Effector memory CD4-positive, alpha-beta T cell (primary cell): Measurements from ENCODE around the gene HCLS1.
"Not testable (repeated sequence)": the region's sequence is repeated elsewhere in the genome, so short reads cannot be mapped to it uniquely, and the experiment has no call there.

Experiments used
- DNase-seq, 3 donors: peaks; one replicate each; pipeline ENCODE4 v3.0.0-alpha.2; 2020
- H3K27ac ChIP-seq: 2 replicates; pipeline ENCODE4 v1.7.0; 2013; ENCODE audit warnings: mild to moderate bottlenecking, low read length, moderate library complexity; ENCODE audit not compliant: insufficient read depth, poor library complexity, severe bottlenecking
- H3K27me3 ChIP-seq: replicated peaks from 2 replicates; pipeline ENCODE4 v1.7.0; 2013; ENCODE audit warnings: mild to moderate bottlenecking, low read length; ENCODE audit not compliant: insufficient read depth, control insufficient read depth, poor library complexity, severe bottlenecking
- H3K36me3 ChIP-seq: 2 replicates; pipeline ENCODE4 v1.7.0; 2013; ENCODE audit warnings: mild to moderate bottlenecking, low read length, moderate library complexity; ENCODE audit not compliant: control insufficient read depth, insufficient read depth
- H3K4me1 ChIP-seq: 2 replicates; pipeline ENCODE4 v1.7.0; 2013; ENCODE audit warnings: low read length, mild to moderate bottlenecking; ENCODE audit not compliant: control insufficient read depth, insufficient read depth, poor library complexity, severe bottlenecking
- H3K4me3 ChIP-seq: 2 replicates; pipeline ENCODE4 v1.7.0; 2013; ENCODE audit warnings: low read length, low read depth, mild to moderate bottlenecking; ENCODE audit not compliant: insufficient read depth, poor library complexity, severe bottlenecking
- H3K9me3 ChIP-seq: 2 replicates; pipeline ENCODE4 v1.7.0; 2013; ENCODE audit warnings: mild to moderate bottlenecking, low read length, moderate library complexity; ENCODE audit not compliant: control insufficient read depth

Gene HCLS1

GRCh38 chr3:121604759-121605158 is 55.9 kb downstream of the HCLS1 start:
- Histone ChIP-seq H3K36me3 (no peaks in the 10 kb centered on the region), H3K27me3 (no peaks in the 10 kb centered on the region), H3K4me3 (no peak overlapping the region), H3K27ac (no peak overlapping the region), H3K9me3 (no peaks in the 10 kb centered on the region), H3K4me1 (no peaks in the 10 kb centered on the region)
- no peak for DNase-seq

GRCh38 chr3:121601212-121601812 is 59.4 kb downstream of the HCLS1 start:
- H3K4me3 ChIP-seq: no peak overlapping the region
- no peak for DNase-seq
- no peaks in the 10 kb centered on the region for H3K27me3 ChIP-seq
- no peaks in the 10 kb centered on the region for H3K9me3 ChIP-seq
- no peak overlapping the region for H3K27ac ChIP-seq
- H3K36me3 ChIP-seq: no peaks in the 10 kb centered on the region
- no peaks in the 10 kb centered on the region for H3K4me1 ChIP-seq

GRCh38 chr3:121599900-121600299 is 60.8 kb downstream of the HCLS1 start:
- H3K9me3 ChIP-seq, H3K27ac ChIP-seq, H3K36me3 ChIP-seq, H3K27me3 ChIP-seq, H3K4me1 ChIP-seq, H3K4me3 ChIP-seq, DNase-seq: not testable (repeated sequence)

GRCh38 chr3:121598564-121598963 is 62.1 kb downstream of the HCLS1 start:
- Histone ChIP-seq H3K36me3 (no peaks in the 10 kb centered on the region), H3K9me3 (no peaks in the 10 kb centered on the region)

GRCh38 chr3:121595765-121596406 is 64.8 kb downstream of the HCLS1 start:
- Histone ChIP-seq H3K27me3 (no peaks in the 10 kb centered on the region), H3K4me3 (no peak overlapping the region), H3K36me3 (no peaks in the 10 kb centered on the region), H3K27ac (no peak overlapping the region), H3K4me1 (no peaks in the 10 kb centered on the region), H3K9me3 (no peaks in the 10 kb centered on the region)
- no peak for DNase-seq

More at GRCh38 chr3:121598564-121598963, 62.1 kb downstream of the HCLS1 start:
- no peak overlapping the region for H3K4me3 ChIP-seq
- no peak for DNase-seq
- no peaks in the 10 kb centered on the region for H3K4me1 ChIP-seq
- H3K27me3 ChIP-seq: no peaks in the 10 kb centered on the region
- no peak overlapping the region for H3K27ac ChIP-seq

GRCh38 chr3:121594850-121595249 is 65.9 kb downstream of the HCLS1 start:
- no peaks in the 10 kb centered on the region for H3K4me1 ChIP-seq
- no peak overlapping the region for H3K4me3 ChIP-seq
- no peaks in the 10 kb centered on the region for H3K36me3 ChIP-seq
- H3K27me3 ChIP-seq: no peaks in the 10 kb centered on the region
- DNase-seq: no peak
- H3K27ac ChIP-seq: no peak overlapping the region
- H3K9me3 ChIP-seq: no peaks in the 10 kb centered on the region

- H3K4me1 ChIP-seq, DNase-seq, H3K4me3 ChIP-seq, H3K36me3 ChIP-seq, H3K27me3 ChIP-seq, H3K27ac ChIP-seq, H3K9me3 ChIP-seq: not testable (repeated sequence)
These were observed 66.9 kb downstream of the HCLS1 start for GRCh38 chr3:121593806-121594205.

- DNase-seq: no peak
- Histone ChIP-seq H3K4me1 (no peaks in the 10 kb centered on the region), H3K27ac (no peak within 1 kb of the TSS), H3K9me3 (no peaks in the 10 kb centered on the region), H3K4me3 (no peak within 1 kb of the TSS), H3K36me3 (no peaks in the 10 kb centered on the region), H3K27me3 (no peaks in the 10 kb centered on the region)
These were observed 67.6 kb downstream of the HCLS1 start, which contains the start of gene FBXO40 for GRCh38 chr3:121592856-121593702. FBXO40 (plus strand) TSS chr3:121593379; CDS start chr3:121620576, 27,197 bp downstream.

GRCh38 chr3:121584418-121584817 is 76.3 kb downstream of the HCLS1 start:
- Histone ChIP-seq H3K27me3 (no peaks in the 10 kb centered on the region), H3K9me3 (no peaks in the 10 kb centered on the region), H3K4me3 (no peak overlapping the region), H3K4me1 (no peaks in the 10 kb centered on the region), H3K36me3 (no peaks in the 10 kb centered on the region), H3K27ac (no peak overlapping the region)
- no peak for DNase-seq

GRCh38 chr3:121581691-121582090 is 79.0 kb downstream of the HCLS1 start:
- H3K4me1 ChIP-seq: no peaks in the 10 kb centered on the region
- no peak overlapping the region for H3K27ac ChIP-seq
- no peaks in the 10 kb centered on the region for H3K9me3 ChIP-seq
- H3K36me3 ChIP-seq: no peaks in the 10 kb centered on the region
- no peaks in the 10 kb centered on the region for H3K27me3 ChIP-seq
- no peak overlapping the region for H3K4me3 ChIP-seq
- no peak for DNase-seq
